ENCODE measurements around the gene CPNE4.

Gene CPNE4

DNA sequence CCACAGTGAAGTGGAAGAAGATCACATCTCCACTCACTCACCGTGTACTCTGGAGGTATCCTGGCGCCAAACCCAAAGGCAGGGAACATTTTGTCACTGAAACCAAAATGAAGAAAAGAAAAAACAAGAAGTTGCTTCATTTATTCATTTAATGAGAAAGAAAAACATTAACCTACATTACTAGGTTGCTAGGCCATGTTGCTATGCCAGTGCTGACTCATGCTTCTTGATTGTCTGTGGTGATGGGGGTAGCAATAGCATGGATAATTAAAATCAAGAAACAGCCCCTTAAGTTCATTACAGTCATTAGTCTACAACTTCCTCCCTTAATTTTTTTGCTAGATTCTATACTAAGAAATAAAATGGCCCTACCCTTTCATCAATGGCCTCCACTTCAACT is 479.4 kb downstream of the CPNE4 start:
- no peak overlapping the region for H3K27ac ChIP-seq (ENCODE audit: low read depth, low read length, poor library complexity, severe bottlenecking)
- H3K4me1 ChIP-seq (ENCODE audit: insufficient read depth, low read length, severe bottlenecking) = no peaks in the 10 kb centered on the region
- H4K20me1 ChIP-seq (ENCODE audit: insufficient read depth, low read length) = no peaks in the 10 kb centered on the region
- no peak overlapping the region for H2AFZ ChIP-seq (ENCODE audit: low read length)
- H3K9me3 ChIP-seq (ENCODE audit: low read length) = no peaks in the 10 kb centered on the region
- H3K79me2 ChIP-seq (ENCODE audit: insufficient read depth, low read length) = no peaks in the 10 kb centered on the region
- H3K36me3 ChIP-seq (ENCODE audit: insufficient read depth, low read length) = no peaks in the 10 kb centered on the region
- H3K4me2 ChIP-seq (ENCODE audit: low read length) = no peak overlapping the region
- H3F3A ChIP-seq (ENCODE audit: insufficient read depth, low read length) = no peaks in the 10 kb centered on the region
- no peaks in the 10 kb centered on the region for H3K9me2 ChIP-seq (ENCODE audit: low read depth, low read length)
- no peak overlapping the region for H3K4me3 ChIP-seq (ENCODE audit: low read depth, low read length, poor library complexity, severe bottlenecking)
- TF ChIP-seq, protein P1, sequence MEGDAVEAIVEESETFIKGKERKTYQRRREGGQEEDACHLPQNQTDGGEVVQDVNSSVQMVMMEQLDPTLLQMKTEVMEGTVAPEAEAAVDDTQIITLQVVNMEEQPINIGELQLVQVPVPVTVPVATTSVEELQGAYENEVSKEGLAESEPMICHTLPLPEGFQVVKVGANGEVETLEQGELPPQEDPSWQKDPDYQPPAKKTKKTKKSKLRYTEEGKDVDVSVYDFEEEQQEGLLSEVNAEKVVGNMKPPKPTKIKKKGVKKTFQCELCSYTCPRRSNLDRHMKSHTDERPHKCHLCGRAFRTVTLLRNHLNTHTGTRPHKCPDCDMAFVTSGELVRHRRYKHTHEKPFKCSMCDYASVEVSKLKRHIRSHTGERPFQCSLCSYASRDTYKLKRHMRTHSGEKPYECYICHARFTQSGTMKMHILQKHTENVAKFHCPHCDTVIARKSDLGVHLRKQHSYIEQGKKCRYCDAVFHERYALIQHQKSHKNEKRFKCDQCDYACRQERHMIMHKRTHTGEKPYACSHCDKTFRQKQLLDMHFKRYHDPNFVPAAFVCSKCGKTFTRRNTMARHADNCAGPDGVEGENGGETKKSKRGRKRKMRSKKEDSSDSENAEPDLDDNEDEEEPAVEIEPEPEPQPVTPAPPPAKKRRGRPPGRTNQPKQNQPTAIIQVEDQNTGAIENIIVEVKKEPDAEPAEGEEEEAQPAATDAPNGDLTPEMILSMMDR (IDR thresholded peaks at IDR 0.05; ENCODE audit: low read length) = no peak
- TF ChIP-seq EZH2 (IDR thresholded peaks at IDR 0.05; ENCODE audit: borderline replicate concordance, low read length) = no peak
- H3K27me3 ChIP-seq (ENCODE audit: insufficient read depth, low read length) = no peaks in the 10 kb centered on the region
- no peak overlapping the region for H3K9ac ChIP-seq (ENCODE audit: low read length)

DNA sequence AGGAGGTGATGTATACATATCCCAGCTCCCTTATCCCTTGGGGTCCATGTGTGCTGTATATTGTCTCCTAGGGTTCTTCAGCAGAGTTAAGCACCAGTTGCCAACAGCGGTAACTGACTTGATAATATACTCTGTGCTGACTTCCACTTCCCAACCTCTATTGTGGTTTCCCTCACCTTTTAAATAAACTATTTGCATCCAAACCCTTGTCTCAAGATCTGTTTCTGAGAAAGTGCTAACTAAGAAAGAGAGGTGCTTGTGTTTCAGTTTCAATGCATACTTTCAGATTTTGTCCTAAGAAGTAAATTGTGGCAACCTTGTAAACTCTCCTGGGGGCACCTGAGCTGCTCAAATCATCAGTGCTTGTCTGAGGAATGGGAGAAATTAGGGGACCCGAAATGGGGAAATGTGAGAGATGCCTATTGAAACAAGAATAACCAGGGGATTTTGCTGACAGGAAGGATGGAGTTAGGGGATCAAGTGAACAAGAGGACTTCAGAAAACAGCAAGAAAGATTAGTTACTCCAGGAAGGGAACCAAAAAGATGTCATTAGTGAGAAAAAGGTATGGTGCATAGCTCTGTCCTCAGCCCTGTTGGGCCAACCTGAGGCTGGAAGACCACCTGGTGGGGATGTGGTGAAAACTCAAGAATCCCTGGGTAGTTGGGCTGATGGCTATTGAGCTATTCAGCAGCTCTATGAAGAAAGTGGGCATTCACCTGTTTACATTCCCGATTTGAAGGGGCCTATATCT is 481.1 kb downstream of the CPNE4 start:
- H3K4me1 ChIP-seq (ENCODE audit: insufficient read depth, low read length, severe bottlenecking) = no peaks in the 10 kb centered on the region
- H2AFZ ChIP-seq (ENCODE audit: low read length) = no peak overlapping the region
- H3K79me2 ChIP-seq (ENCODE audit: insufficient read depth, low read length) = no peaks in the 10 kb centered on the region
- no peak overlapping the region for H3K27ac ChIP-seq (ENCODE audit: low read depth, low read length, poor library complexity, severe bottlenecking)
- no peak overlapping the region for H3K4me2 ChIP-seq (ENCODE audit: low read length)
- no peak overlapping the region for H3K4me3 ChIP-seq (ENCODE audit: low read depth, low read length, poor library complexity, severe bottlenecking)
- H3K9me3 ChIP-seq (ENCODE audit: low read length) = no peaks in the 10 kb centered on the region
- TF ChIP-seq, protein P1 (IDR thresholded peaks at IDR 0.05; ENCODE audit: low read length) = no peak
- no peak for TF ChIP-seq EZH2 (IDR thresholded peaks at IDR 0.05; ENCODE audit: borderline replicate concordance, low read length)
- no peaks in the 10 kb centered on the region for H3K9me2 ChIP-seq (ENCODE audit: low read depth, low read length)
- no peaks in the 10 kb centered on the region for H4K20me1 ChIP-seq (ENCODE audit: insufficient read depth, low read length)
- H3K36me3 ChIP-seq (ENCODE audit: insufficient read depth, low read length) = no peaks in the 10 kb centered on the region
- no peaks in the 10 kb centered on the region for H3F3A ChIP-seq (ENCODE audit: insufficient read depth, low read length)
- no peak overlapping the region for H3K9ac ChIP-seq (ENCODE audit: low read length)
- H3K27me3 ChIP-seq (ENCODE audit: insufficient read depth, low read length) = no peaks in the 10 kb centered on the region

DNA sequence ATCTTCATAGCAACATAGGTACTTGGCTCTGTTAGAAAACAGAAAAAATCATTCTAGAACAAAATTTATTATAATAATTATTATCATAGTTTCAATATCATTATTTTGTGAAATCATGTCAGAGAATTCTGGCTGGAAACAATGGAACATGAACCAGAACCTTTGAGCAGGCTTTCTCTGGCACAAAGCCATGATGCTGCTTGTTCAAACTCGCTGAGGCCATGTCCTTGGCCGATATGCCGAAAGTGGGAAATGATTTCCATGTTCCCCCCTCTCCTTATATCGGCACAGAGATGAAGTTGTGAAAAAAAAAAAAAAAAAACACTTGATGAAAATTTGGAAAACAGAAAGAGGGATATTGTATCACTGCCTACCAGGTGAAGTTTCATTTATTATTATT is 483.1 kb downstream of the CPNE4 start:
- no peaks in the 10 kb centered on the region for H3K27me3 ChIP-seq (ENCODE audit: insufficient read depth, low read length)

More for the DNA sequence above, 483.1 kb downstream of the CPNE4 start:
- Histone ChIP-seq H3K9ac (ENCODE audit: low read length) (no peak overlapping the region), H4K20me1 (ENCODE audit: insufficient read depth, low read length) (no peaks in the 10 kb centered on the region), H3K4me3 (ENCODE audit: low read depth, low read length, poor library complexity, severe bottlenecking) (no peak overlapping the region), H3K4me2 (ENCODE audit: low read length) (no peak overlapping the region), H3K9me3 (ENCODE audit: low read length) (no peaks in the 10 kb centered on the region), H2AFZ (ENCODE audit: low read length) (no peak overlapping the region), H3K36me3 (ENCODE audit: insufficient read depth, low read length) (no peaks in the 10 kb centered on the region), H3K27ac (ENCODE audit: low read depth, low read length, poor library complexity, severe bottlenecking) (no peak overlapping the region), H3K4me1 (ENCODE audit: insufficient read depth, low read length, severe bottlenecking) (no peaks in the 10 kb centered on the region), H3K79me2 (ENCODE audit: insufficient read depth, low read length) (no peaks in the 10 kb centered on the region), H3F3A (ENCODE audit: insufficient read depth, low read length) (no peaks in the 10 kb centered on the region), H3K9me2 (ENCODE audit: low read depth, low read length) (no peaks in the 10 kb centered on the region)
- TF ChIP-seq, protein P1 (IDR thresholded peaks at IDR 0.05; ENCODE audit: low read length) = no peak
- no peak for TF ChIP-seq EZH2 (IDR thresholded peaks at IDR 0.05; ENCODE audit: borderline replicate concordance, low read length)

Measured in OCI-LY1 (cell line).